SKM-1 (cell line): ENCODE results near the gene CBR1.
A peak's percentile ranks its signal among the peaks of the same experiment; 100 is the strongest.

Source experiments
- DNase-seq: peaks from one replicate; lab custom pipeline; 2025; ENCODE audit not compliant: unreplicated experiment; lab: John Stamatoyannopoulos, UW

Gene CBR1

DNA sequence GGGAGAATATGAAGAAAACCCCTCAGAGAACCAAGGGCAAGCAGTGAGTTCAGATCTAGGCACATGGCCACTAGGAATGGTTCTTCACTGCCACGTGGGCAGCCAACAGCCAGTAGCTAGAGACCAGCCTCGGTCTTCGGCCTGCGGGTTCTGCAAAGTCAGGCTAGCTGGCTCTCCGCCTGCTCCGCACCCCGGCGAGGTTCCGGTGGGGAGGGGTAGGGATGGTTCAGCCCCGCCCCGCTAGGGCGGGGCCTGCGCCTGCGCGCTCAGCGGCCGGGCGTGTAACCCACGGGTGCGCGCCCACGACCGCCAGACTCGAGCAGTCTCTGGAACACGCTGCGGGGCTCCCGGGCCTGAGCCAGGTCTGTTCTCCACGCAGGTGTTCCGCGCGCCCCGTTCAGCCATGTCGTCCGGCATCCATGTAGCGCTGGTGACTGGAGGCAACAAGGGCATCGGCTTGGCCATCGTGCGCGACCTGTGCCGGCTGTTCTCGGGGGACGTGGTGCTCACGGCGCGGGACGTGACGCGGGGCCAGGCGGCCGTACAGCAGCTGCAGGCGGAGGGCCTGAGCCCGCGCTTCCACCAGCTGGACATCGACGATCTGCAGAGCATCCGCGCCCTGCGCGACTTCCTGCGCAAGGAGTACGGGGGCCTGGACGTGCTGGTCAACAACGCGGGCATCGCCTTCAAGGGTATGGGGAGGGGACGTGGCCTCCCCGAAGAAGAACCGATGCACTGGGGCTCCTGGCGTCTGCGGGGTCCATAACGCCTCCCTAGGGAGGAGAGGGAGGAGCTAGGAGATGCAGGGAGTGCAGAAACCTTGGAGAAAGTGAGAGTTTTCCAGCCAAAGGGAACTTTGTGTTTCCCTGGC lies at the start of gene CBR1:
CBR1 (plus strand) TSS at position 312 of the 871 bp plus-strand sequence; CDS start at position 404, 92 bp downstream.
- peak; percentile 14 for DNase-seq

DNA sequence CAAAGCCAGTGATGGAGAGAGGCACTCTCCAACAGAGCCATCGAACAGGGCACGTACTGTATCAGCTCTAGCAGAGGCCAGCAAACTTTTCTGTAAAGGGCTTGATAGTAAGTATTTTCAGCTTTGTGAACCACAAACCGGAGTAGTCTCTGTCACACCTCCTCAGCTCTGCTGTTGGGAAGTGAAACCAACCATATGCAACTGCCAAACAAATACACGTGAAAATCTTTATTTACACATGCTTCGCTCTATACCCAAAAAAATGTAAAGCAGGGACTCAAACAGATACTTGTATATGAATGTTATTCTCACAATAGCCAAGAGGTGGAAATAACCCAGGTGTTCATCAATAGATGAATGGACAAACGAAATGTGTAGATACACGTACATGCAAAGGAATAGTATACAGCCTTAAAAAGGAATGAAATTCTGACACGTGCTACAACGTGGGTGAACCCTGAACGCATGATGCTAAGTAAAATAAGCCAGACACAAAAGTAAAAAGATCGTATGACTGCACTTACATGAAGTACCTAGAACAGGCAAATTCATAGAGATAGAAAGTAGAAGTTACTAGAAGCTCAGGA lies 48.5 kb upstream of the CBR1 start:
- DNase-seq, result no peak

DNA sequence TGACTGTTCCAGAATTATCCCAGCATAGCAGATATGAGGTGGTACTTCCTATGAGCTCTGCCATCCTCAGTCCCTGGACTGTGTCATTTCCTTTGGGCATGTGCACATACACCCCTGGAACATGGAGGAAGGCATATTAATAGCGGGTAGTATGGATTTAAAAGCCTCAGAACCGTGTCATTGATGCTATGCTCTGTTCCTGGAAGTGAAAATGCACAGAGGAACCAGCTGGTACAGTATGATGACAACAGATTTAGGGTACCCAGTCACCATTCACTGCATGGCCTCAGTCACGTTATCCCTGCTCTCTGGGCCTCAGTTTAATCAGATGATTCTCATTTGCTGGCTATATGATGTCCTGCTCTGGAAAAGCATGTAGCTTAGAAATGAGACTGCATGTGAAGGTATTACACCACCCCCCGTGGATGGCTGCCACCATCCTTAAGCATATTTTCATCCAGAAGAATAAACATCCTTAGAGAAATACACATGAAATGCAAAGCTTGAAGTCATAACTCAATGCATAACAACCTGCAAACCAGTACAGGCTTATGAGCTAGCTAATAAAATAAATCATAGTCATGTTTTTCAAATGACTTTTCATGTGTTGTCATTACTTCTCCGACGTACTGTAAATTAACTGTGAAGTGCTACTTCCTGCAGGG lies 47.3 kb upstream of the CBR1 start:
- no peak for DNase-seq

GRCh38 chr21:36023092-36023480 lies 46.7 kb upstream of the CBR1 start:
- no peak for DNase-seq

DNA sequence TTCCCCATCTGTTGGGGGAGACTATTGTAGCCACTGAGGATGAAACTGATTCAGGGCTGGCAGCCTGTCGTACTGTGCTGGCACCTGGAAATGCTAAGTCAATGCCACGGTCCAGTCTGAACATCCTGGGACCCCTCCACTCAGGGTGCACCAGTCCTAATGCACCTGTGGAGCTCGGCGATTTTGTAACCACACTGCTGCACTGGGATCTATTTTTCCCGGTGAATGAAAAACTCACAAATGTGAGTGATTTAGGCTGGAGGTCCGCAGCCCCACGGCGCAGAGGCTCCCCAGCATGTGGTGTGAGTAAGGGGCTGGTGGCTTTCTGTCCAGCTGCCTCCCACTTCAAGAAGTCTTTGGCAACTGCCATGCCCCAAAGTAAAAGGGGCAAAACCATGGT lies 45.0 kb upstream of the CBR1 start:
- no peak for DNase-seq

DNA sequence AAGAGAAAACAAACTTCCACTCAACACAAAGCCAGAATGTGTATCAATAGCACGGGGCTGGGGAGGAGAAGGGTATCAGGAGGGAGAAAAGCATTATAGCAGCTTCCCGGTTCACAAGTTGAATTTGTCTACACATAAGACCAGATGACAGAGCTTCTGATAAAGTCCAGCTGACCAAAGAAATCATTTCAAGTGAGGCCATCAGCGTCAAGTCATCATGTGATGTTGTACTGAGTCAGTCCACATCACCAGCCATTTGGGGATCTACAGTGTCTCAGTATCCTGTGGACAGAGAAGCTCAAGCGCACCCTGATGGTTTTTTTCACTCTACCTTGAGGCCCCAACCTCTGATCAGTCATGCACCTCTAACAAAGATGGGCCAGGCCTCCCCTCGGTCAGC lies 42.5 kb upstream of the CBR1 start:
- DNase-seq, result no peak

DNA sequence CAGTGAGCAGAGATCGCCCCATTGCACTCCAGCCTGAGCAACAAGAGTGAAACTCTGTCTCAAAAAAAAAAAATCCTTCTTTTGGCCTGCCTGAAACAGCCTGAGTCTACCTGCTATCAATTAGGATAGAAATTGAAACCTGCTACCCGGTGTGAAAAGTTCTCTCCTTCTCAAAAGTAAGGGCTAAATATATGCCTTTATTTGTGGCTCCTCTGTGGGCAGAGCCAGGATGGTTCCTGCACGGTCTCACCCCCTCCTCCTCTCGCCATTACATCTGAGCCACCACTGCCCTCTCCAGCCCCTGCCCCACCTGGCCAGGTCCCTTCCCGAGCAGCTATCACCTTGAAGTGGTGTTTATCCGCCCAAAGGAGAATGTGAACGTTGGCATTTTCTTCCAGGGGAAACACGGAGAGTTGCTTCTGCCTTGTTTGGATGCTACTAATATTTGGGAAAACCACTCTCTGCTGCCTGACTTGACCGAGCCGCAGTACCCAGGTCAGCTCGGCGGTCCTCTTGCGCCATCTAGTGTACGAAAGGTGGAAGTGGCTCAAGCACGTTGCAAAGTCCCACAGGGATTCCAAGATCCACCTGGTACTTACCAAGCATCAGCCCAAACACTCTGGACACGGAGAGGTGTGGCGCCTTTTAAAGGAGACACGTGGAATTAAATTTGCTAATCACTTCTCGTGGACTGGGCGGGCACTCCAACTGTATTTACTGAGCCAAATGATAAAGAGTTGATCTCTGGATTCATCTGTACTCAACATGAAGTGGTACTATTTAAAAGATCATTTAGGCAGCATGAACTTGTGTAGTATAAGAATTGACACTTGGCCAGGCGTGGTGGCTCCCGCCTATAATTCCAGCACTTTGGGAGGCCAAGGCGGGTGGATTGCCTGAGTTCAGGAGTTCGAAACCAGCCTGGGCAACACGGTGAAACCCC lies 41.4 kb upstream of the CBR1 start:
- DNase-seq, result peak; percentile 29

DNA sequence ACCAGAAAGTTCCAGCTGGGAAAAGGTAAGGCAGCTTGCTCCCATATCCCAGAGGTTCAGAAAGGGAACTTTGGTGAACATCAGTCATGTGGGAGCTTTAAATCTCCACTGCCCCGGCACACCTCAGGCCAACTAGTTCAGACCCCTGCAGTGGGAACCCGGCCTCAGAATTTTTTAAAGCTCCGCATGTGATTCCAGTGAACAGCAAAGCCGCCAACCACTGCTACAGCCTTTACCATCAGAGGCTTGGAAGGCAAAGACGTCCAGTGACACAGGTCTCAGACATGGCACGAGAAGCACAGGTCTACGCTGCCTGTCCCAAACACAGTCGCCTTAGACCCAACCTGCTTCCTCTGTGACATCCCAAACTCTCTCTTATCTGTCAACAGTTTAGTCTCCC lies 40.5 kb upstream of the CBR1 start:
- DNase-seq, result no peak

DNA sequence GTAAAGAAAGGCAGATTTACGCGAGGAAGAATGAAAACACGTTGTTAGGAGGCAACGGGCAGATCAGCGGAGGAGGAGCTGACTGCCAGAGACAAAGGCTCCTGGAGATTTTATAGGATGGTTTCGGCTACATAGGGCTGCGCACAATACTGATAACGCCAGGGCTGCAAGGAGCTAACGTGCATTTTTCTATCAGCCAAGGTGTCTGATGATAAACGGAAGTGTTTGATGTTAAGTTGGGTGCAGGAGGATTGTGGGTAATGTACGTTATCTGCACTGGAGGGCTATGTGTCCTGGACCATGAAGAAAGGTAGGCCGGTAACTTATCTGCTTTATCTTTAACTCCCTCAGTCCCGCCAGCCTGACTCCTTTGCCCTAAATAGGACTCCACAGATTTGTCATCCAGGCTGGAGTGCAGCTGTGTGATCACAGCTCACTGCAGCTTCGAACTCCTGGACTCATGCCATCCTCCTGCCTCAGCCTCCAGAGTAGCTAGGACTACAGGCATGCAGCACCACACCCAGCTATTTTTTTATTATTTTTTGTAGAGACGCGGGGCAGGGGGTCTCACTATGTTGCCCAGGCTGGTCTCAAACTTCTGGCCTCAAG lies 39.1 kb upstream of the CBR1 start:
- no peak for DNase-seq

DNA sequence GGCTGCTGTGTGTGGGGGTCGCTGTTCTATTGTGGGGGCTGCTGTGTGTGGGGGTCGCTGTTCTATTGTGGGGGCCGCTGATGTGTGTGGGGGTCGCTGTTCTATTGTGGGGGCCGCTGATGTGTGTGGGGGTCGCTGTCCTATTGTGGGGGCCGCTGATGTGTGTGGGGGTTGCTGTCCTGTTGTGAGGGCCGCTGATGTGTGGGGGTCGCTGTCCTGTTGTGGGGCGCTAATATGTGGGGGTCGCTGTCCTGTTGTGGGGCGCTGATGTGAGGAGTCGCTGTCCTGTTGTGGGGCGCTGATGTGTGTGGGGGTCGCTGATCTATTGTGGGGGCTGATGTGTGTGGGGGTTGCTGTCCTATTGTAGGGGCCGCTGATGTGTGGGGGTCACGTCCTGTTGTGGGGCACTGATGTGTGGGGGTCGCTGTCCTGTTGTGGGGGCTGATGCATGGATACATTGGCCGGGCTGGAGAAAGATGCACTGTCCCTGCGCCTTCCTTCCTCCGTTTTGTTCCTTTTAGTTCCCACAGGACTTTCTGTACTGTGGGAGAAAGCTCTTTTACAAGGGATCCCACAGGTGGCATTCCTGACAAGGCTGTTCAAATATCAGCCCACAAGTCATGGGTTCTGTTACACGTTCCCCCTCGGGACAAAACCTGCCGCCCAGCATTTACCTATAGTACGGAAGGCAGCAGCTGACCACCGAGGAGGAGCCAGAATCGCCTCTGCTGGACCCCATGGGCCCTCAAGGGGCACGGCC lies 37.0 kb upstream of the CBR1 start:
- DNase-seq, result no peak

DNA sequence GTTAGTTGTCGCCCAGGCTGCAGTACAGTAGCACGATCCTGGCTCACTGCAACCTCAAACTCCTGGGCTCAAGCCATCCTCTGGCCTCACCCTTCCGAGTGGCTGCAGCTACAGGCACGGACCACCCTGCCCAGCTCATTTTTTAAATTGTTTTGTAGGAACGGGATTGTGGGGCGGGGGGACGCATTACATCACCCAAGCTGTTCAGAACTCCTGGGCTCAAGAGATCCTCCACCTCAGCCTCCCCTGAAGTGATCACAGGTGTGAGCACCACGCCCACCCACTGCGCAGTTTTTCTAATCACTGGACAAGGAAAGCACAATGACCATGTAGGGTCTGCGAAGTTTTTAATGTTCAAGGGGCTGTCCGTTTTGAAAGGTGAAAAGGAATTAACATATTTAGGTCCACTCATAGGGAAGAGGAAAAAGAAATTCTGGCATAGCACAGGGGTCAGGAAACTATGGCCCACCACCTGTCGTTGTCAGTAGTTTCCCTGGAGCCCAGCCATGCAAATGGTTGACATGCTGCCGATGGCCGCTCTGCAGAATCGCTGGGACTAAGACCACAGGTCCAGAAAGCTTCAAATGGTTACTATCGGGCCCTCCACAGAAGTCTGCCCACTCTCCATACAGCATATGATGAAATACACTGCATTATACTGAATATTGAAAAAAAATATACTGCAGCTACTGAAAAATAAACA lies 35.5 kb upstream of the CBR1 start:
- DNase-seq, result no peak

- DNase-seq, result no peak
Measured at GRCh38 chr21:36035381-36035791, 34.4 kb upstream of the CBR1 start.

DNA sequence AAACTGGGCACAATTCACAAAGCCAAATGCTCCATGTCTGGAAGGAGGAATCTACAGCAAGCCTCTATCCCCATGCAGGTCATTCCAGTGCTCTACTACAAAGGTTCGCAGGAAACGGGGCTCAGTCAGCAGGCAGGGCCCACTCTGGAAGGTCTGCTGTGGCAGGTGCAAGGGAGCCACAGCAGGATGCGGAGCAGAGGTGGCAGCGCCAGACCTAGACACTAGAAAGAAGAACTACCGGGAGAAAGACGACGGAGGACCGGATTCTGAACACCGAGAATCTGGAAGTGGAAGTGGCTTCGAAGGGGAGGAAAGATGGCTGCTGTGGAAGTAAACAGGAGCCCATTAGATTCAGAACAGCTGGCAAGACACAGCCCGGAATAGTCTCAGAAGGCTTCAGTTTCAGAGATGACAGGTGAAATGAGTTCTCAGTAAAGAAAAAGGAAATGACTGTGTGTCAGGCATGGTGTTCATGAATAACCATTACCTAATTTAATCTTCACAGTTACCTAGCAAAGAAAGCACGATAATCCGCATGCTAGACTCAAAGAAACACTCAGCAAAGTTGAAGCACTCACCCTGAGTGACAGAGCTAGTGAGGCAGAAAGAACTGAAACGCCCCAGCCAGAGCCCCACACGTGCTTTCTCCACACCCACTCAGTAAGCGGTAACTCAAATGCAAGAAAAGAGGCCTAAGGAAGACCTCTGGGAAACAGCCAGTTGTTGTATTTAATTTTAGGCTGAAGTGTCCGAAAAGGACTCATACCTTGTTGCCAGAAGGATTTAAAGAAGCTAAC lies 30.9 kb upstream of the CBR1 start:
- no peak for DNase-seq

DNA sequence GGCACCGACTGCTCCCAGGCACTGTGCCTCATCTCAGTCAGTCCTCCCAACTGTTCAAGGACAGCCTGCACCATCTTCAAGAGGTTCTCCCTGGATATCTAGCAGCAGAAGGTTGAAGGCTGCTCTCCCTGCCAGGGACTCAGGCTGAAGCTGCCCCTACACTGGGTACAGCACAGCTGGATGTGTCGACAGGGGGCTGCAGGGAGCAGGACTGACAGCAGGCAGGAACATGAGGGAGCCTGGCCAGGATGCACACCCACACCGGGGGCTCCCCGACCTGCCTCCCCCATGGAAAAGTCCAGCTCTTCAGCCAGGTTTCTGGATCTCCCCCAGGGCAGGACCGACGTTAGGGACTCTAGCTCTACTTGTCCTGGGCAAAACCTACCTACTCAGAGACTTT lies 30.0 kb upstream of the CBR1 start:
- DNase-seq, result no peak

DNA sequence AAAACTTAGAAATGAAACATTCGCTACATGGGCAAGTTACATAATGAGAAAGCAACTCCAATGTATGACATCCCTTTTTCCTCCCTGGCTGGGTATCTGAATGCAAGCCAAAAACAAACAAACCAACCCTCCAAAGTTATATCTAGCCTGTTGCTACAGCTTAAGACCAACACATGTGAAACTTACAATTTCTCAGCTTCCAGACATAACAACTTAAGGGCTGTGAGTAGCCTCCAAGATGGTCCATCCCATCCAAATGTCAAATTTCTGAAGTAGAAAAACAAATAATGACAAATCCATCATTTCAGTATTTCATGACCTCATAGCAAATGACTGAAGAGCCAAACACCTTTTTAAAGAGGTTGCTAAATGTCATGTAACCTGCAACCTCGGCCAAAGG lies 29.4 kb upstream of the CBR1 start:
- no peak for DNase-seq

GRCh38 chr21:36041910-36042309 lies 27.9 kb upstream of the CBR1 start:
- DNase-seq, result no peak

DNA sequence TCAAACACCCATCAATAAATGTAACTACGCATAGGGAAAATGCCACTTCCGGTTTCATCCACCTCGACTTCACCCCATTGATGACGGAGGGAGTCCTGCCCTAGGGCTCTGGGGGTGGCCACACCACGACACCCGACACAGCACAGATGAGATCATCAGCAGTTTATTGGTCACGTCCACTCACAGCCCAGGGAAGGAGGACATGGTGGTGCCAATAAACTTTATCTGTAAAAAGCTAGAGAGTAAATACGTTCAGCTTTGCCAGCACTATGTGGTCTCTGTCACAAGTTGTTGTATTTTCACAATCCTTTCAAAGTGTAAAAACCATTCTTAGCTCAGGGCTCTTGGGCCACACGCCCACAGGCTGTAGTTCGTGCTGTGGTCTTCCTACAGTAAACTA lies 25.8 kb upstream of the CBR1 start:
- no peak for DNase-seq

- DNase-seq, result no peak
Measured at GRCh38 chr21:36045993-36046392, 23.8 kb upstream of the CBR1 start.

- DNase-seq, result no peak
Measured at GRCh38 chr21:36047139-36047538, 22.7 kb upstream of the CBR1 start.
